Neural progenitor cell (in vitro differentiated cells): Measurements from ENCODE around the gene RTN4RL2.

Experiments
- CTCF ChIP-seq: fragments of 200-600 bp; sonication (generic); IDR thresholded peaks from 2 replicates; pipeline ENCODE4 v1.5.1; 2017; ENCODE audit warnings: antibody characterized with exemption, mild to moderate bottlenecking
- EZH2phosphoT487 ChIP-seq: fragments of 200-600 bp; sonication (generic); IDR thresholded peaks from 2 replicates; pipeline ENCODE4 v1.6.1; 2017; ENCODE audit warnings: antibody characterized with exemption

GRCh38 chr11:57499983-57500461 lies 39.7 kb downstream of the RTN4RL2 start:
- no peak for TF ChIP-seq CTCF
- TF ChIP-seq EZH2phosphoT487 = no peak
